Measurements from ENCODE around the gene SCGN.

The SCGN gene

GRCh38 chr6:25749837-25750236 lies 97.8 kb downstream of the SCGN start:
- no peaks in the 10 kb centered on the region for H3K9me3 ChIP-seq (ENCODE audit: low read length)
- H3K4me2 ChIP-seq (ENCODE audit: low read length), result no peak overlapping the region
- H3K9ac ChIP-seq (ENCODE audit: low read length), result no peak overlapping the region
- H3K79me2 ChIP-seq (ENCODE audit: insufficient read depth, low read length), result no peaks in the 10 kb centered on the region
- no peaks in the 10 kb centered on the region for H3K36me3 ChIP-seq (ENCODE audit: insufficient read depth, low read length)
- no peaks in the 10 kb centered on the region for H3K4me1 ChIP-seq (ENCODE audit: insufficient read depth, low read length, severe bottlenecking)
- H3K27me3 ChIP-seq (ENCODE audit: insufficient read depth, low read length), result no peaks in the 10 kb centered on the region
- H3F3A ChIP-seq (ENCODE audit: insufficient read depth, low read length), result no peaks in the 10 kb centered on the region
- H4K20me1 ChIP-seq (ENCODE audit: insufficient read depth, low read length), result no peaks in the 10 kb centered on the region
- H3K27ac ChIP-seq (ENCODE audit: low read depth, low read length, poor library complexity, severe bottlenecking), result no peak overlapping the region
- H3K4me3 ChIP-seq (ENCODE audit: low read depth, low read length, poor library complexity, severe bottlenecking), result no peak overlapping the region
- H3K9me2 ChIP-seq (ENCODE audit: low read depth, low read length), result no peaks in the 10 kb centered on the region
- TF ChIP-seq EZH2 (IDR thresholded peaks at IDR 0.05; ENCODE audit: borderline replicate concordance, low read length), result no peak
- no peak for TF ChIP-seq CTCF (IDR thresholded peaks at IDR 0.05; ENCODE audit: low read length)
- no peak overlapping the region for H2AFZ ChIP-seq (ENCODE audit: low read length)

- H3K4me1 ChIP-seq (ENCODE audit: insufficient read depth, low read length, severe bottlenecking), result no peaks in the 10 kb centered on the region
Observed at GRCh38 chr6:25750906-25751305, 98.9 kb downstream of the SCGN start.

More at GRCh38 chr6:25750906-25751305, 98.9 kb downstream of the SCGN start:
- TF ChIP-seq EZH2 (IDR thresholded peaks at IDR 0.05; ENCODE audit: borderline replicate concordance, low read length) (no peak), CTCF (IDR thresholded peaks at IDR 0.05; ENCODE audit: low read length) (no peak)
- Histone ChIP-seq H3F3A (ENCODE audit: insufficient read depth, low read length) (no peaks in the 10 kb centered on the region), H3K27me3 (ENCODE audit: insufficient read depth, low read length) (no peaks in the 10 kb centered on the region), H3K4me2 (ENCODE audit: low read length) (no peak overlapping the region), H3K27ac (ENCODE audit: low read depth, low read length, poor library complexity, severe bottlenecking) (no peak overlapping the region), H2AFZ (ENCODE audit: low read length) (no peak overlapping the region), H3K79me2 (ENCODE audit: insufficient read depth, low read length) (no peaks in the 10 kb centered on the region), H3K9me2 (ENCODE audit: low read depth, low read length) (no peaks in the 10 kb centered on the region), H4K20me1 (ENCODE audit: insufficient read depth, low read length) (no peaks in the 10 kb centered on the region), H3K9me3 (ENCODE audit: low read length) (no peaks in the 10 kb centered on the region), H3K36me3 (ENCODE audit: insufficient read depth, low read length) (no peaks in the 10 kb centered on the region), H3K4me3 (ENCODE audit: low read depth, low read length, poor library complexity, severe bottlenecking) (no peak overlapping the region), H3K9ac (ENCODE audit: low read length) (no peak overlapping the region)

Measured in OCI-LY1 (cell line).